C4-2B (cell line): ENCODE results near the gene NRXN3.

Source experiments
- CTCF ChIP-seq: fragments of 450-650 bp; conservative IDR thresholded peaks from 2 replicates; pipeline ENCODE4 v1.5.1; 2017; ENCODE audit warnings: mild to moderate bottlenecking
- ZFX ChIP-seq: fragments of 450-650 bp; IDR thresholded peaks from 2 replicates; pipeline ENCODE4 v1.6.1; 2017

GRCh38 chr14:79363291-79363690 lies 1193.1 kb downstream of the NRXN3 start:
- TF ChIP-seq CTCF: peak; percentile 29
- no peak for TF ChIP-seq ZFX
